Activated CD8-positive, alpha-beta T cell treated with anti-CD3 and anti-CD28 coated beads for 36 hours (primary cell): ENCODE data around the gene ABCC3. TPM values are rescaled to one million over a fixed set of nuclear protein-coding genes. Genes with fewer than 3 reads are reported as not detected.

ENCODE experiments used
- ATAC-seq: fragments of 200-7000 bp; cut with Tn5 transposase; one replicate; pipeline ENCODE4 v1.10.0; 2021; ENCODE audit warnings: mild to moderate bottlenecking, moderate library complexity
- CTCF ChIA-PET: fragments of 350-600 bp; sonication (Branson Sonifier 250); formaldehyde crosslinking; loops from one replicate; lab custom pipeline; 2021; ENCODE audit warnings: antibody characterized with exemption; lab: Charles Lee
- POLR2A ChIA-PET: fragments of 350-600 bp; sonication (Branson Sonifier 250); formaldehyde crosslinking; loops from one replicate; lab custom pipeline; 2021; ENCODE audit warnings: antibody characterized with exemption; lab: Charles Lee
- DNase-seq: peaks from one replicate; pipeline ENCODE4 v3.0.0-alpha.2; 2020
- H3K27ac Mint-ChIP-seq: one replicate; pipeline ENCODE4 v1.8.0; 2021; ENCODE audit warnings: mild to moderate bottlenecking, mixed read lengths
- H3K27me3 Mint-ChIP-seq: one replicate; pipeline ENCODE4 v1.8.0; 2021; ENCODE audit warnings: mixed read lengths
- H3K36me3 Mint-ChIP-seq: one replicate; pipeline ENCODE4 v1.8.0; 2021; ENCODE audit warnings: low read depth, mixed read lengths
- H3K4me1 Mint-ChIP-seq: one replicate; pipeline ENCODE4 v1.8.0; 2021; ENCODE audit warnings: low read depth, mixed read lengths
- H3K4me3 Mint-ChIP-seq: one replicate; pipeline ENCODE4 v1.8.0; 2021; ENCODE audit warnings: mild to moderate bottlenecking, moderate library complexity, mixed read lengths
- H3K9me3 Mint-ChIP-seq: one replicate; pipeline ENCODE4 v1.8.0; 2021; ENCODE audit warnings: mixed read lengths
- CTCF ChIP-seq: fragments of 200-600 bp; IDR thresholded peaks from one replicate; pipeline ENCODE4 v1.8.0; 2022; ENCODE audit warnings: antibody characterized with exemption, mild to moderate bottlenecking
- intact Hi-C: fragments of 100-400 bp; cut with micrococcal nuclease; formaldehyde crosslinking; loops from one replicate; pipeline ENCODE4 v1.10.0; 2022
- total RNA-seq, 2 experiments: library from RNA; stranded (reverse); gene quantifications; one replicate each; pipeline ENCODE4 v1.2.3, GENCODE V29; 2021

The ABCC3 gene
- total RNA-seq, 2 experiments from 2014 or later: not detected

GRCh38 chr17:50666316-50666715 lies 31.6 kb downstream of the ABCC3 start:
- ChIA-PET POLR2A (no interaction called here), CTCF (interaction anchor here (1.2 kb wide), 1 partner anchor 297 kb away, joined by 3 read pairs; no protein-coding TSS in a partner anchor)
- H3K4me1 Mint-ChIP-seq: peaks cover 12% of the 10 kb centered on the region
- DNase-seq (no peak), ATAC-seq (no peak)
- H3K4me3 Mint-ChIP-seq: no peak overlapping the region
- no peak overlapping the region for H3K27ac Mint-ChIP-seq
- no peaks in the 10 kb centered on the region for H3K9me3 Mint-ChIP-seq
- no peaks in the 10 kb centered on the region for H3K27me3 Mint-ChIP-seq
- no peaks in the 10 kb centered on the region for H3K36me3 Mint-ChIP-seq
- no peak for TF ChIP-seq CTCF
- intact Hi-C loops: no loop called here

GRCh38 chr17:50667259-50668024 lies 32.8 kb downstream of the ABCC3 start:
- Mint-ChIP-seq H3K27ac (no peak overlapping the region), H3K36me3 (no peaks in the 10 kb centered on the region), H3K27me3 (no peaks in the 10 kb centered on the region), H3K4me3 (no peak overlapping the region), H3K4me1 (peaks cover 3% of the 10 kb centered on the region), H3K9me3 (no peaks in the 10 kb centered on the region)
- ATAC-seq: no peak
- CTCF ChIA-PET: interaction anchor here (0.9 to 1.2 kb wide), 2 partner anchors 120 to 296 kb away, joined by 3 read pairs; no protein-coding TSS in a partner anchor
- intact Hi-C loops: no loop called here
- no peak for TF ChIP-seq CTCF
- no peak for DNase-seq
- POLR2A ChIA-PET: no interaction called here

GRCh38 chr17:50668025-50668837 lies 33.5 kb downstream of the ABCC3 start:
- intact Hi-C loops: no loop called here
- Mint-ChIP-seq H3K4me1 (no peaks in the 10 kb centered on the region), H3K4me3 (no peak overlapping the region), H3K9me3 (no peaks in the 10 kb centered on the region), H3K27ac (no peak overlapping the region), H3K36me3 (no peaks in the 10 kb centered on the region), H3K27me3 (no peaks in the 10 kb centered on the region)
- DNase-seq: no peak
- no peak for ATAC-seq
- ChIA-PET POLR2A (no interaction called here), CTCF (interaction anchor here (0.9 kb wide), 1 partner anchor 120 kb away, joined by 3 read pairs; no protein-coding TSS in a partner anchor)
- no peak for TF ChIP-seq CTCF

GRCh38 chr17:50668838-50669581 lies 34.3 kb downstream of the ABCC3 start:
- H3K27ac Mint-ChIP-seq: no peak overlapping the region
- ChIA-PET CTCF (interaction anchor here (1.3 to 1.7 kb wide), 2 partner anchors 8 to 33 kb away, joined by 3 to 5 read pairs; no protein-coding TSS in a partner anchor), POLR2A (no interaction called here)
- no peak overlapping the region for H3K4me3 Mint-ChIP-seq
- no peaks in the 10 kb centered on the region for H3K4me1 Mint-ChIP-seq
- H3K9me3 Mint-ChIP-seq: no peaks in the 10 kb centered on the region
- TF ChIP-seq CTCF: no peak
- no peak for ATAC-seq
- no peaks in the 10 kb centered on the region for H3K36me3 Mint-ChIP-seq
- intact Hi-C loops: no loop called here
- DNase-seq: no peak
- no peaks in the 10 kb centered on the region for H3K27me3 Mint-ChIP-seq
